Fibroblast of skin of scalp (primary cell): ENCODE results near the gene ADGRB3.
A peak's percentile ranks its signal among the peaks of the same experiment; 100 is the strongest.
"Not testable (repeated sequence)": the region's sequence is repeated elsewhere in the genome, so short reads cannot be mapped to it uniquely, and the experiment has no call there.

Experiments used
- DNase-seq: peaks from one replicate; pipeline ENCODE4 v3.0.0-alpha.2; 2013

The ADGRB3 gene

GRCh38 chr6:68650142-68650541 is 15.1 kb downstream of the ADGRB3 start:
- no peak for DNase-seq

- DNase-seq, result peak; percentile 52
Observed at GRCh38 chr6:68651011-68651985, 16.2 kb downstream of the ADGRB3 start.

- DNase-seq, result no peak
Observed at GRCh38 chr6:68652117-68652536, 17.0 kb downstream of the ADGRB3 start.

GRCh38 chr6:68653074-68653705 is 18.1 kb downstream of the ADGRB3 start:
- no peak for DNase-seq

- no peak for DNase-seq
Observed at GRCh38 chr6:68653706-68654089, 18.6 kb downstream of the ADGRB3 start.

GRCh38 chr6:68654134-68654533 is 19.1 kb downstream of the ADGRB3 start:
- no peak for DNase-seq

- no peak for DNase-seq
Observed at GRCh38 chr6:68655028-68655427, 19.9 kb downstream of the ADGRB3 start.

GRCh38 chr6:68657374-68658139 is 22.5 kb downstream of the ADGRB3 start:
- no peak for DNase-seq

- no peak for DNase-seq
Observed at GRCh38 chr6:68658338-68658737, 23.3 kb downstream of the ADGRB3 start.

- DNase-seq, result no peak
Observed at GRCh38 chr6:68673255-68673654, 38.2 kb downstream of the ADGRB3 start.

- DNase-seq, result no peak
Observed at GRCh38 chr6:68675548-68675947, 40.5 kb downstream of the ADGRB3 start.

GRCh38 chr6:68676094-68676493 is 41.0 kb downstream of the ADGRB3 start:
- DNase-seq, result not testable (repeated sequence)

- peak; percentile 5 for DNase-seq
Observed at GRCh38 chr6:68677058-68677457, 42.0 kb downstream of the ADGRB3 start.

GRCh38 chr6:68679399-68679798 is 44.3 kb downstream of the ADGRB3 start:
- no peak for DNase-seq

GRCh38 chr6:68680264-68680663 is 45.2 kb downstream of the ADGRB3 start:
- no peak for DNase-seq

- no peak for DNase-seq
Observed at GRCh38 chr6:68689910-68690309, 54.8 kb downstream of the ADGRB3 start.

- DNase-seq, result no peak
Observed at GRCh38 chr6:68691120-68691519, 56.0 kb downstream of the ADGRB3 start.

GRCh38 chr6:68693271-68693670 is 58.2 kb downstream of the ADGRB3 start:
- no peak for DNase-seq

- DNase-seq, result no peak
Observed at GRCh38 chr6:68695403-68695802, 60.3 kb downstream of the ADGRB3 start.

- DNase-seq, result no peak
Observed at GRCh38 chr6:68695838-68696237, 60.8 kb downstream of the ADGRB3 start.

GRCh38 chr6:68697394-68697793 is 62.3 kb downstream of the ADGRB3 start:
- no peak for DNase-seq

GRCh38 chr6:68701159-68701558 is 66.1 kb downstream of the ADGRB3 start:
- no peak for DNase-seq

- DNase-seq, result no peak
Observed at GRCh38 chr6:68704485-68704884, 69.4 kb downstream of the ADGRB3 start.
